Bronchial epithelial cell (primary cell): ENCODE measurements around the gene GLDC. TPM values are rescaled to one million over a fixed set of nuclear protein-coding genes. Genes with fewer than 3 reads are reported as not detected.
A peak's percentile ranks its signal among the peaks of the same experiment; 100 is the strongest.
"Not testable (repeated sequence)": the region's sequence is repeated elsewhere in the genome, so short reads cannot be mapped to it uniquely, and the experiment has no call there.

Experiments used
- DNase-seq: peaks from one replicate; pipeline ENCODE4 v3.0.0-alpha.2; 2010; ENCODE audit warnings: low read depth
- FAIRE-seq: peaks from 2 replicates; lab custom pipeline; 2011; peaks lifted over from hg19 to GRCh38; lab: Jason Lieb, UNC
- H3K27me3 ChIP-seq: 2 replicates; pipeline ENCODE4 v1.5.1; 2011; ENCODE audit warnings: low read length; ENCODE audit not compliant: control insufficient read depth, insufficient read depth
- H3K36me3 ChIP-seq: 2 replicates; pipeline ENCODE4 v1.5.1; 2011; ENCODE audit warnings: low read length; ENCODE audit not compliant: control insufficient read depth, insufficient read depth
- H3K4me3 ChIP-seq: 2 replicates; pipeline ENCODE4 v1.5.1; 2011; ENCODE audit warnings: mild to moderate bottlenecking, low read depth, low read length, control low read depth
- CTCF ChIP-seq: IDR thresholded peaks from 2 replicates; pipeline ENCODE4 v1.5.1; 2011; ENCODE audit warnings: mild to moderate bottlenecking, moderate library complexity, low read length, control low read depth, inconsistent platforms; ENCODE audit not compliant: insufficient read depth, severe bottlenecking
- total RNA-seq: library from RNA; depleted of rRNA; stranded (reverse); fragments of >200 nt; gene quantifications from 2 replicates; pipeline ENCODE4 v1.2.1, GENCODE V29; 2014

The GLDC gene
- total RNA-seq, 1 donor from 2014 or later, result not detected

DNA sequence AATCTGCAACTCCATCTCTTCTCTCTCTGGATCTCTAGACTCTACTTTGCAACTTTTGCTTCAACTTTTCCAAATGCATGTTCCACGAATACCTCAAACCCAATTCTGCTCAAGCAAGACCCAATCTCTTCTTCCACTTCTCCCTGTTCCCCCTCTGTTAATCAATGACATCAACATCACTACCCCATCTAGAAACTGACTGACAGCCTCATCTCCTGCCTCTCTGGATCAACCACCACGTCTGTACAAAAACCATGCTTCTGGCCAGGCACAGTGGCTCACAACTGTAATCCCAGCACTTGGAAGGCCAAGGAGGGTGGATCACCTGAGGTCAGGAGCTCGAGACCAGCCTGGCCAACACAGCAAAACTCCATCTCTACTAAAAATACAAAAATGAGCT, 12.2 kb downstream of the GLDC start:
- H3K4me3 ChIP-seq, result no peak overlapping the region
- DNase-seq, result no peak
- no peak for TF ChIP-seq CTCF
- no peaks in the 10 kb centered on the region for H3K27me3 ChIP-seq
- peak; percentile 96 for FAIRE-seq
- no peaks in the 10 kb centered on the region for H3K36me3 ChIP-seq

- H3K27me3 ChIP-seq, result no peaks in the 10 kb centered on the region
These were observed 12.9 kb downstream of the GLDC start for GRCh38 chr9:6632516-6633183.

DNA sequence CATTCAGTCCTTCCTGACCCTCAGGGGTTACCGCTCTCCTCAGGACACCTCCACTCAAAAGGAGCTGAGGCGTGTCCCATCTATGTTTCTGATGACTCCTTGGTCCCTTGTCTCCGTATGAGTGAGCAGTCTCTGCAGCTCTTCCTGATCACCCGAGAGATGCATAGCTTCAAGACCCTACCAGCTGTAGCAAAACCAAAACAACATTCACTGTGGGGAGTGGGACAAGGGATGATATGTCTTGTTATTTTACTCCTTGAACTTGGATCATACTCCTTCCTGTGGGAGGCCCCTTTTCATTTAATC, 14.4 kb downstream of the GLDC start:
- Histone ChIP-seq H3K4me3 (no peak overlapping the region), H3K27me3 (no peaks in the 10 kb centered on the region), H3K36me3 (no peaks in the 10 kb centered on the region)
- DNase-seq (no peak), FAIRE-seq (no peak)
- no peak for TF ChIP-seq CTCF

More at GRCh38 chr9:6632516-6633183, 12.9 kb downstream of the GLDC start:
- FAIRE-seq (no peak), DNase-seq (no peak)
- TF ChIP-seq CTCF, result no peak
- no peak overlapping the region for H3K4me3 ChIP-seq
- no peaks in the 10 kb centered on the region for H3K36me3 ChIP-seq

GRCh38 chr9:6630502-6631206, 14.9 kb downstream of the GLDC start:
- peaks cover 2% of the 10 kb centered on the region for H3K27me3 ChIP-seq
- FAIRE-seq (peak; percentile 36), DNase-seq (no peak)
- no peak for TF ChIP-seq CTCF
- H3K4me3 ChIP-seq, result no peak overlapping the region
- H3K36me3 ChIP-seq, result no peaks in the 10 kb centered on the region

- DNase-seq (peak; percentile 93), FAIRE-seq (no peak)
- H3K36me3 ChIP-seq, result no peaks in the 10 kb centered on the region
- H3K27me3 ChIP-seq, result peaks cover 2% of the 10 kb centered on the region
- TF ChIP-seq CTCF, result no peak
- no peak overlapping the region for H3K4me3 ChIP-seq
These were observed 16.8 kb downstream of the GLDC start for GRCh38 chr9:6628704-6629103.

- peaks cover 2% of the 10 kb centered on the region for H3K27me3 ChIP-seq
- H3K4me3 ChIP-seq, result no peak overlapping the region
- H3K36me3 ChIP-seq, result no peaks in the 10 kb centered on the region
- TF ChIP-seq CTCF, result no peak
- DNase-seq (no peak), FAIRE-seq (no peak)
These were observed 20.2 kb downstream of the GLDC start for GRCh38 chr9:6625363-6625762.

GRCh38 chr9:6622784-6623183, 22.7 kb downstream of the GLDC start:
- not testable (repeated sequence) for DNase-seq, H3K4me3 ChIP-seq, FAIRE-seq, H3K27me3 ChIP-seq, H3K36me3 ChIP-seq
